Prostate gland (tissue), 2 donors: Measurements from ENCODE around the gene MPV17L2. TPM values are rescaled to one million over a fixed set of nuclear protein-coding genes. Genes with fewer than 3 reads are reported as not detected.

Experiments
- DNase-seq: peaks from one replicate; pipeline ENCODE4 v3.0.0-alpha.2; 2019; ENCODE audit warnings: low spot score
- H3K27ac ChIP-seq, 2 donors: fragments of 200-600 bp; sonication (generic); 2 replicates each; pipeline ENCODE4 v1.5.1; 2017 to 2019
- H3K27me3 ChIP-seq: fragments of 200-600 bp; sonication (generic); replicated peaks from 2 replicates; pipeline ENCODE4 v1.5.1; 2019; ENCODE audit not compliant: insufficient read depth
- H3K36me3 ChIP-seq, 2 donors: fragments of 200-600 bp; sonication (generic); 1 replicate in 1 of 2; 2 replicates in 1 of 2; pipeline versions ENCODE4 v1.5.1 to v1.8.1; 2017 to 2019
- H3K4me1 ChIP-seq: fragments of 200-600 bp; sonication (generic); replicated peaks from 2 replicates; pipeline ENCODE4 v1.5.1; 2019
- H3K4me3 ChIP-seq, 2 donors: fragments of 200-600 bp; sonication (generic); 2 replicates each; pipeline ENCODE4 v1.5.1; 2017 to 2019
- H3K9me3 ChIP-seq: fragments of 200-600 bp; sonication (generic); 2 replicates; pipeline ENCODE4 v1.5.1; 2017
- CTCF ChIP-seq, 4 experiments: fragments of 200-600 bp in 2 of 4; fragments of 450-650 bp in 2 of 4; sonication (generic) in 2 of 4; IDR thresholded peaks; 1 replicate in 3 of 4; 2 replicates in 1 of 4; pipeline ENCODE4 v1.5.1; 2016 to 2019; ENCODE audit warnings: antibody characterized with exemption in 4 of 4, mild to moderate bottlenecking in 2 of 4, moderate library complexity in 2 of 4
- POLR2A ChIP-seq: fragments of 450-650 bp; IDR thresholded peaks from one replicate; pipeline ENCODE4 v1.6.1; 2016; ENCODE audit warnings: antibody characterized with exemption, mild to moderate bottlenecking
- POLR2AphosphoS5 ChIP-seq: sonication (generic); formaldehyde crosslinking; IDR thresholded peaks from one replicate; pipeline ENCODE4 v1.6.1; 2017; ENCODE audit warnings: antibody characterized with exemption
- WGBS: methylation state at CpG from one replicate; pipeline ENCODE4 v1.1.5; 2018; 5-methylcytosine and 5-hydroxymethylcytosine counted together
- intact Hi-C: fragments of 100-400 bp; cut with DNase I; formaldehyde crosslinking; loops from one replicate; pipeline ENCODE4 v1.14.2; 2022
- total RNA-seq, 2 donors: library from RNA; depleted of rRNA; stranded (reverse); fragments of >200 nt; gene quantifications; one replicate each; pipeline ENCODE4 v1.1.0, GENCODE V29; 2016

MPV17L2 gene
- total RNA-seq, 2 donors from 2014 or later = 8.5 to 21.1 TPM

- peak; percentile 58 for TF ChIP-seq POLR2AphosphoS5
- peak; percentile 28 to 64 (median 50) for TF ChIP-seq CTCF (IDR thresholded peaks at IDR 0.05)
- no peak for TF ChIP-seq POLR2A
- H3K9me3 ChIP-seq = no peaks in the 10 kb centered on the region
- no peaks in the 10 kb centered on the region for H3K36me3 ChIP-seq
- H3K27me3 ChIP-seq = no peaks in the 10 kb centered on the region
- peak overlapping the region; percentile 75 to 92 for H3K4me3 ChIP-seq
- H3K4me1 ChIP-seq = peaks cover 21% of the 10 kb centered on the region
- peak; percentile 94 for DNase-seq
- peak overlapping the region; percentile 87 to 90 for H3K27ac ChIP-seq
- intact Hi-C loops = loop anchor here (5.0 to 10.0 kb wide), 2 partner anchors 35 to 148 kb away; partner anchors contain the start of gene ARRDC2
- WGBS = under 1% methylated on average over 22 of the region's 22 CpGs
Measured at GRCh38 chr19:18152442-18152816, 40.6 kb upstream of the MPV17L2 start.

GRCh38 chr19:18152817-18153555 lies 40.0 kb upstream of the MPV17L2 start, which contains the start of gene PIK3R2:
Gene PIK3R2 (plus strand): TSS chr19:18153163. CDS start chr19:18155880, 2,717 bp downstream.
- TF ChIP-seq CTCF (IDR thresholded peaks at IDR 0.05) (peak in 1 of 4 experiments; percentile 5), POLR2A (peak; percentile 84), POLR2AphosphoS5 (peak; percentile 80)
- Histone ChIP-seq H3K36me3 (no peaks in the 10 kb centered on the region), H3K4me1 (peaks cover 21% of the 10 kb centered on the region), H3K27me3 (no peaks in the 10 kb centered on the region), H3K4me3 (peak within 1 kb of the TSS; percentile 75 to 92), H3K27ac (peak within 1 kb of the TSS; percentile 87 to 90), H3K9me3 (no peaks in the 10 kb centered on the region)
- intact Hi-C loops = loop anchor here (5.0 to 10.0 kb wide), 2 partner anchors 36 to 148 kb away; partner anchors contain the start of gene ARRDC2
- WGBS = 0% methylated on average over 45 of the region's 86 CpGs
- peak; percentile 100 for DNase-seq

- TF ChIP-seq POLR2AphosphoS5 (no peak), POLR2A (no peak), CTCF (IDR thresholded peaks at IDR 0.05) (no peak)
- Histone ChIP-seq H3K9me3 (no peaks in the 10 kb centered on the region), H3K4me3 (peak overlapping the region; percentile 75 to 92), H3K27ac (peak overlapping the region; percentile 87 to 90), H3K36me3 (no peaks in the 10 kb centered on the region), H3K27me3 (no peaks in the 10 kb centered on the region), H3K4me1 (peaks cover 21% of the 10 kb centered on the region)
- intact Hi-C loops = loop anchor here (5.0 to 10.0 kb wide), 2 partner anchors 36 to 149 kb away; partner anchors contain the start of gene ARRDC2
- DNase-seq = no peak
- WGBS = 2% methylated on average over 34 of the region's 38 CpGs
Measured at GRCh38 chr19:18153556-18154134, 39.4 kb upstream of the MPV17L2 start.

GRCh38 chr19:18155095-18156087 lies 37.6 kb upstream of the MPV17L2 start:
- Histone ChIP-seq H3K27ac (peak overlapping the region; percentile 58 to 70), H3K36me3 (no peaks in the 10 kb centered on the region), H3K9me3 (no peaks in the 10 kb centered on the region), H3K27me3 (no peaks in the 10 kb centered on the region), H3K4me1 (peaks cover 21% of the 10 kb centered on the region), H3K4me3 (no peak overlapping the region)
- WGBS = 74% methylated on average over 31 of the region's 43 CpGs
- no peak for TF ChIP-seq POLR2A
- no peak for TF ChIP-seq CTCF (IDR thresholded peaks at IDR 0.05)
- TF ChIP-seq POLR2AphosphoS5 = no peak
- intact Hi-C loops = loop anchor here (10.0 kb wide), 1 partner anchor 151 kb away; the partner anchor contains the start of gene ARRDC2
- no peak for DNase-seq
